Renal cortex interstitium (tissue), 15 donors: ENCODE results near the gene PCDHGB3. TPM values are rescaled to one million over a fixed set of nuclear protein-coding genes. Genes with fewer than 3 reads are reported as not detected.
"Not testable (repeated sequence)": the region's sequence is repeated elsewhere in the genome, so short reads cannot be mapped to it uniquely, and the experiment has no call there.

ENCODE experiments used
- DNase-seq, 11 donors: peaks; one replicate each; pipeline ENCODE4 v3.0.0-alpha.2; 2013; ENCODE audit warnings: low read depth in 9 of 11, low spot score in 4 of 11; ENCODE audit errors: extremely low read depth in 1 of 11
- long read RNA-seq, 16 experiments: transcript quantifications; one replicate each; lab custom pipeline, GENCODE V29; 2026
- polyA plus RNA-seq, 3 donors: library from polyadenylated mRNA; unstranded; fragments of 120-200 nt; gene quantifications; one replicate each; pipeline ENCODE4 v1.2.1, GENCODE V29; 2013; ENCODE audit not compliant: insufficient read length in 3 of 3

The PCDHGB3 gene
- 1 to 10 TPM; 2.1 to 2.5 (median 2.5) TPM for polyA plus RNA-seq
- long read RNA-seq, donor 1: 0 reads
- long read RNA-seq, donor 2: 0 reads
- long read RNA-seq, donor 3, partial matches to known transcripts: 0 of 1 reads
- long read RNA-seq, donor 3, other reads (novel, unspliced or antisense): 0 of 1 reads
- long read RNA-seq, donor 4, partial matches to known transcripts: 0 of 3 reads
- long read RNA-seq, donor 4, other reads (novel, unspliced or antisense): 0 of 3 reads
- long read RNA-seq, donor 5: 0 reads
- long read RNA-seq, donor 6, transcript PCDHGB3-202 (1 exons, 2,445 nt): major isoform, 5 of 5 reads
- long read RNA-seq, donor 6, partial matches to known transcripts: 0 of 5 reads
- long read RNA-seq, donor 6, other reads (novel, unspliced or antisense): 0 of 5 reads
- long read RNA-seq, donor 7: 0 reads
- long read RNA-seq, donor 8: 0 reads
- long read RNA-seq, donor 9, full-length matches to known transcripts: 1 of 1 reads
- long read RNA-seq, donor 9, partial matches to known transcripts: 0 of 1 reads
- long read RNA-seq, donor 9, other reads (novel, unspliced or antisense): 0 of 1 reads
- long read RNA-seq, donor 10: 0 reads
- long read RNA-seq, donor 11: 0 reads
- long read RNA-seq, donor 12: 0 reads
- long read RNA-seq, donor 13: 0 reads
- long read RNA-seq, donor 14: 0 reads
- long read RNA-seq, donor 15, partial matches to known transcripts: 0 of 1 reads
- long read RNA-seq, donor 15, other reads (novel, unspliced or antisense): 0 of 1 reads
- long read RNA-seq, donor 16, full-length matches to known transcripts: 2 of 2 reads
- long read RNA-seq, donor 16, partial matches to known transcripts: 0 of 2 reads
- long read RNA-seq, donor 16, other reads (novel, unspliced or antisense): 0 of 2 reads

GRCh38 chr5:141369994-141370848, at the start of gene PCDHGB3:
Gene PCDHGB3 (plus strand): TSS chr5:141370242. CDS start chr5:141370395, 153 bp downstream.
- DNase-seq: no peak

DNA sequence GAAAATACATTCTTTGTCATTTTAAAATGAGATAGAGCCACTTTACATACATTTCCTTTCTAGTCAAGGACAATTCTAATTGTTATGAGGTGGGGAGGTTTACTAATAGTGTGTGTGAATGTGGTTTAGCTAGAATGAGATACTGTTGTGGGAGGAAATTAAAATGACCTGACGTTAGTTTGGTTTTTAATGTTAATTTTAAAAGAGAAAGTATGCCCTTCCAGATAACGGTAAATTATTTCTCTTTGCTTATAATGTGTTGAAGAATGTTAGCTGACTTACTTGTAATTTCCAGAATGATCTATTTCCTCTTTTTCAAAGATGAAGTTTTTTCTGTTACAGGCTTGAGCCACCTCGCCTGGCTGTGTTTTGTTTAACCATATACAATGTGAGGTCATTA, 47.8 kb upstream of the PCDHGB3 start:
- DNase-seq: no peak

DNA sequence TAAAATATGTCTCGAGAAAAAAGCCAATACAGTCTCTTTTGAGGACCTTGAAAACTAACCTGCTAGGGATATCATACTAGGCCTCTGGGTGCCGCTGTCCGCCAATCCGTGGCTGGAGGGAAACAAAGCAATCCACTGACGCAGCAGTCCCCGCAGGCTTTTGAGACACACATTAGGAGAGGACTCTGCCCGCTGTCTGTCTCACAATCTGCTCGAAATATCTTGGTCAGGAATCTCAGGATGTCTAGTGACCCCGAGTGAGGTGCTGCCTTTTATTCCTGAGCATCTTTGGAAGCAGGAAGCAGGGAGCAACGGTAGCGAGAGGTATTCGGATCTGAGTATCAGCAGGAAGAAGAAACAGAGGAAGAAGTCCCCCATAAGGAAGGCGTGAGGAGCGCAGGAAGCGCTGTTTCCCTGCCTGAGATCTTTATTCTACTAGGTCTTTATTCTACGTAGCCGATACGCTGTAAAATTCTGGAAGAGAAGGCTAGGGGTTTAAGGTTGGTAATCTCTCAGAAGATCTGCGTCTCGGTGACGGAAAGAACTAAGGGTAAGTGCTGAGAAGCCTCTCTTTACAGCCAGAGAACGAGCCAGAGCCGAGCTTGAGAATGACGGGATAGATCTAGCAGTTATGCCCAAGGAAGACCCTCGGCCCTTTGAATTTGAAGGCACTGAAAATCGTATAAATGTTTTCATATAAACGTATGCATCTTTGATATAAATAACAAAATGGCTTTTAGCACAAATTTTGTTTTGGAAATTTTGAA, 43.8 kb upstream of the PCDHGB3 start:
- DNase-seq: peak in 2 of 11 donors; percentile 19 to 22

- no peak for DNase-seq
Measured at GRCh38 chr5:141328231-141328630, 41.8 kb upstream of the PCDHGB3 start.

DNA sequence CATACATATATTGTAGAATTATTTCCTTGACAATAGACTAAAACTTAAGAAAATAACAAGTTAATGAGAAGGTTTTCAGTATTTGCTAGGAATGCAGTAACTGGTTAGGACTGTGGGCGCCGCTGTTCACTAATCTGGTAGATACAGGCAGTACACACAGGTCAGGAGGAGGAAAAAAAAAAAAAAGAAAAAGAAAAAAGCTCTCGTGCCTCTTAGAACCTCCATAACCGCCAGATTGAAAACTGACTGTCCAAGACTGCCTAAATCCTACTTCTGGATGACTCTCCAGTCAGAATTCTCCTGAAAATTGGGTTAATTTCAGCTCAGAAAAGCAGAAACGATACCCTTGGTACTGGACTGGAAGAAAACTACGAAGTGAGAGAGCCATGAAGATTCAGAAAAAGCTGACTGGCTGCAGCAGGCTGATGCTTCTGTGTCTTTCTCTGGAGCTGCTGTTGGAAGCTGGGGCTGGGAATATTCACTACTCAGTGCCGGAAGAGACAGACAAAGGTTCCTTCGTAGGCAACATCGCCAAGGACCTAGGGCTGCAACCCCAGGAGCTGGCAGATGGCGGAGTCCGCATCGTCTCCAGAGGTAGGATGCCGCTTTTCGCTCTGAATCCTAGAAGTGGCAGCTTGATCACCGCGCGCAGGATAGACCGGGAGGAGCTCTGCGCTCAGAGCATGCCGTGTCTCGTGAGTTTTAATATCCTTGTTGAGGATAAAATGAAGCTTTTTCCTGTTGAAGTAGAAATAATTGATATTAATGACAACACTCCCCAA, 39.6 kb upstream of the PCDHGB3 start, which contains the start of gene PCDHGA1:
PCDHGA1 (plus strand) TSS at position 216 of the 782 bp plus-strand sequence.
- DNase-seq: no peak

GRCh38 chr5:141332571-141332970, 37.5 kb upstream of the PCDHGB3 start:
- not testable (repeated sequence) for DNase-seq

DNA sequence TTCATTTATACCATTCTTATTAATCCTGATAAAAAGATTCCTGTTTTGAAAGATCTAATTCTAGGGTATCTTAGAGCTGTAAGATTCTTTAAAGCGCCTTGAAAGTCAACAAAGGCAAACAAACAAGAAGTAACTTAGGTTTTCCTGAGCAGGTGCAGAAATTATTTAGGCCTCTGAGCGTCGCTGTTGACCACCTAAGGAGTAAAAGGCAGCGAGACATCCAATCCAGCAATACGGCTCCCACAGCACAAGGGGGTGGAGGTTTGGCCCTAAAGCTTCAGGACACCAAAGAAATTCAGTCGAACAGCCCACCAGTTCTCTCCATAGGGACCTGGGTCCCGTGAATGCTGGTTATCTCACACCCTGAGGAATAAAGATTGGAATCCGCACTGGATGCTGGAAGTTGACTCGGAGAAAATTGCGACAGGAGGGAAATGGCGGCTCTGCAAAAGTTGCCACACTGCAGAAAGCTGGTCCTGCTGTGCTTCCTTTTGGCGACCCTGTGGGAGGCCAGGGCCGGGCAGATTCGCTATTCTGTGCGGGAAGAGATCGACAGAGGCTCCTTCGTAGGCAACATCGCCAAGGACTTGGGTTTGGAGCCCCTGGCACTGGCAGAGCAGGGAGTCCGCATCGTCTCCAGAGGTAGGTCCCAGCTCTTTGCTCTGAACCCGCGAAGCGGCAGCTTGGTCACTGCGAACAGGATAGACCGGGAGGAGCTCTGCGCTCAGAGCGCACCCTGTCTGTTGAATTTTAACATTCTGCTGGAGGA, 31.3 kb upstream of the PCDHGB3 start, which contains the start of gene PCDHGA2:
PCDHGA2 (plus strand) TSS at position 223 of the 769 bp plus-strand sequence.
- DNase-seq: peak in 6 of 11 donors; percentile 30 to 55 (median 38)

- not testable (repeated sequence) for DNase-seq
Measured at GRCh38 chr5:141340781-141341354, 29.2 kb upstream of the PCDHGB3 start.

DNA sequence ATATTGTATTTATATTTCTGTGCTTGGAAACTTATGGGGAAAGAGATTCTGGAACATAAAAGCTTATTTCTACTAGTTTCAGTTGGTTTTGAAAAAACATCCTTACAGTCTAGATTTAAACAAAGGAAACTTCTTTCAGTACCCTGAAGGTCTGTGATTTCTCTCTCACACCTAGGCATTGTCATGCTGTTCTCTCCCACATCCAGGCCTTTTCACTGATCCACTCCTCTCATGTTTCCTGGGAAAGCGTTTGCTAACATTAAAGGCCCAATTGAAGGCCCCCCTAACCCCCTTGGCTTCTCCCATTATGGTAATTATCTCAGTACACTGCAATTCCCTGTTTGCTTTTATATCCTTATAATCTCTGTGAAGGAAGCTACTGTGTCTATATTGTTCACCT, 27.3 kb upstream of the PCDHGB3 start:
- no peak for DNase-seq

- DNase-seq: no peak
Measured at GRCh38 chr5:141343242-141343952, 26.6 kb upstream of the PCDHGB3 start, which contains the start of gene PCDHGA3. Gene PCDHGA3 (plus strand): TSS chr5:141343829. CDS start chr5:141344034, 205 bp downstream.

DNA sequence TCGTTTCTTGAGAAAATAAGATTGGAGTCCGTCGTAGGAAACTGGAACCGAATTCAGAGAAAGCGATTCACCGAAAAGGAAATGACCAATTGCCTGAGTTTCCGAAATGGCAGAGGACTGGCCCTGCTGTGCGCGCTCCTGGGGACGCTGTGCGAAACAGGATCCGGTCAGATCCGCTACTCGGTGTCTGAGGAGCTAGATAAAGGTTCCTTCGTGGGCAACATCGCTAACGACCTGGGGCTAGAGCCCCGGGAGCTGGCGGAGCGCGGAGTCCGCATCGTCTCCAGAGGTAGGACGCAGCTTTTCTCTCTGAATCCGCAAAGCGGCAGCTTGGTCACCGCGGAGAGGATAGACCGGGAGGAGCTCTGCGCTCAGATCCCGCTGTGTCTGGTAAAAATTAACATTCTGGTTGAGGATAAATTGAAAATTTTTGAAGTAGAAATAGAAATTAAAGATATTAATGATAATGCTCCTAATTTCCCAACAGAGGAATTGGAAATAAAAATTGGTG, 26.0 kb upstream of the PCDHGB3 start:
- DNase-seq: no peak

DNA sequence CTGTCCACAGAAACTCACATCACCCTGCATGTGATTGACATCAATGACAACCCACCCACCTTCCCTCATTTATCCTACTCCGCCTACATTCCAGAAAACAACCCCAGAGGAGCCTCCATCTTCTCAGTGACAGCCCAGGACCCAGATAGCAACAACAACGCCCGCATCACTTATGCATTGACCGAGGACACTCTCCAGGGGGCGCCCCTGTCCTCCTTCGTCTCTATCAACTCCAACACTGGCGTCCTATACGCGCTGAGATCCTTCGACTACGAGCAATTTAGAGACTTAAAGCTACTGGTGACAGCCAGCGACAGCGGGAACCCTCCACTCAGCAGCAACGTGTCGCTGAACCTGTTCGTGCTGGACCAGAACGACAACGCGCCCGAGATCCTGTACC, 24.7 kb upstream of the PCDHGB3 start:
- DNase-seq: no peak

GRCh38 chr5:141346017-141346416, 24.0 kb upstream of the PCDHGB3 start:
- DNase-seq: not testable (repeated sequence)

- no peak for DNase-seq
Measured at GRCh38 chr5:141349917-141350619, 20.0 kb upstream of the PCDHGB3 start, which contains the start of gene PCDHGB1. Gene PCDHGB1 (plus strand): TSS chr5:141350099. CDS start chr5:141350261, 162 bp downstream.

DNA sequence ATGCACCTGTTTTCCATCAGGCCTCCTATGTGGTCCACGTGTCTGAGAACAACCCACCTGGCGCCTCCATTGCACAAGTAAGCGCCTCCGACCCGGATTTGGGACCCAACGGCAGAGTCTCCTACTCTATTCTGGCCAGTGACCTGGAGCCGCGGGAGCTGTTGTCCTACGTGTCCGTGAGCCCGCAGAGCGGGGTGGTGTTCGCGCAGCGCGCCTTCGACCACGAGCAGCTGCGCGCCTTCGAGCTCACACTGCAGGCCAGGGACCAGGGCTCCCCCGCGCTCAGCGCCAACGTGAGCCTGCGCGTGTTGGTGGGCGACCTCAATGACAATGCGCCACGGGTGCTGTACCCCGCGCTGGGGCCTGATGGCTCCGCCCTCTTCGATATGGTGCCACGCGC, 18.5 kb upstream of the PCDHGB3 start:
- no peak for DNase-seq
